Measurements from ENCODE around the gene CDH5.

DNA sequence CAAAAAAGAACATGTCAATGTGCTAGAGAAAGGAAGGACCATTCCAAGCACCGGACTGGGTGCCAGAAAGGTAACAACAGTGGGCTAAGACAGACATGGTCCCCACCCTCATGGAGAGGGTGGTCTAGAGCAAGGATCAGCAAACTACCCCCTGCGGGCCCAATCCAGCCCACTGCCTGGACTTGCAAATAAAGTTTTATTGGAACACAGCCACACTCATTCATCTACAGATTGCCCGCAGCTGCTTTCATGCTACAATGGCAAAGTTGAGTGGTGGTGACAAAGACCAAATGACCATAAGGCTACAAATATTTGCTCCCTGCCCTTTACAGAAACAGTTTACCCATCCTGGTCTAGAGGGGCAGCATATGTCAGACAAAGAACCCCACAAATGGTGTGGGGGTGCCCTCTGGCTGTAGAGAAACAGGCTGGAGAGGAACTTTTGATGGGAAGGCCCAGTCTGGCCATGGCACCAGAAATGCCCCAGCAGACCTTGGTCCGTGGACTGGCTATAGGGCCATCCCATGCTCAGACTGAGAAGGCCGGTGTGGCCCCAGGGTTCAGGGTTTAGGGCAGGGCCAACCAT is 15.2 kb downstream of the CDH5 start:
- TF ChIP-seq, protein P1, sequence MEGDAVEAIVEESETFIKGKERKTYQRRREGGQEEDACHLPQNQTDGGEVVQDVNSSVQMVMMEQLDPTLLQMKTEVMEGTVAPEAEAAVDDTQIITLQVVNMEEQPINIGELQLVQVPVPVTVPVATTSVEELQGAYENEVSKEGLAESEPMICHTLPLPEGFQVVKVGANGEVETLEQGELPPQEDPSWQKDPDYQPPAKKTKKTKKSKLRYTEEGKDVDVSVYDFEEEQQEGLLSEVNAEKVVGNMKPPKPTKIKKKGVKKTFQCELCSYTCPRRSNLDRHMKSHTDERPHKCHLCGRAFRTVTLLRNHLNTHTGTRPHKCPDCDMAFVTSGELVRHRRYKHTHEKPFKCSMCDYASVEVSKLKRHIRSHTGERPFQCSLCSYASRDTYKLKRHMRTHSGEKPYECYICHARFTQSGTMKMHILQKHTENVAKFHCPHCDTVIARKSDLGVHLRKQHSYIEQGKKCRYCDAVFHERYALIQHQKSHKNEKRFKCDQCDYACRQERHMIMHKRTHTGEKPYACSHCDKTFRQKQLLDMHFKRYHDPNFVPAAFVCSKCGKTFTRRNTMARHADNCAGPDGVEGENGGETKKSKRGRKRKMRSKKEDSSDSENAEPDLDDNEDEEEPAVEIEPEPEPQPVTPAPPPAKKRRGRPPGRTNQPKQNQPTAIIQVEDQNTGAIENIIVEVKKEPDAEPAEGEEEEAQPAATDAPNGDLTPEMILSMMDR (IDR thresholded peaks at IDR 0.05; ENCODE audit: insufficient read depth, low read length, poor library complexity, severe bottlenecking) = no peak
- TF ChIP-seq EZH2phosphoT487 (conservative IDR thresholded peaks at IDR 0.05; ENCODE audit: low read length) = no peak

Data from SU-DHL-6 (cell line).